Ishikawa (cell line): ENCODE data around the gene KCNAB2.

Source experiments
- CEBPB ChIP-seq: IDR thresholded peaks from 2 replicates; pipeline ENCODE4 v1.6.1; 2012
- CREB1 ChIP-seq: IDR thresholded peaks from 2 replicates; pipeline ENCODE4 v1.6.1; 2012; ENCODE audit warnings: low read depth
- EGR1 ChIP-seq: IDR thresholded peaks from 2 replicates; pipeline ENCODE4 v1.6.1; 2012
- EP300 ChIP-seq: IDR thresholded peaks from 2 replicates; pipeline ENCODE4 v1.6.1; 2012; ENCODE audit warnings: borderline replicate concordance
- FOXM1 ChIP-seq: IDR thresholded peaks from 2 replicates; pipeline ENCODE4 v1.6.1; 2012; ENCODE audit warnings: low read depth, borderline replicate concordance
- NFIC ChIP-seq: IDR thresholded peaks from 2 replicates; pipeline ENCODE4 v1.6.1; 2012
- RAD21 ChIP-seq: IDR thresholded peaks from 2 replicates; pipeline ENCODE4 v1.6.1; 2012; ENCODE audit warnings: low read depth
- REST ChIP-seq: IDR thresholded peaks from 2 replicates; pipeline ENCODE4 v1.6.1; 2012; ENCODE audit warnings: low read depth, mild to moderate bottlenecking
- TAF1 ChIP-seq: IDR thresholded peaks from 2 replicates; pipeline ENCODE4 v1.6.1; 2012; ENCODE audit warnings: low read depth, mild to moderate bottlenecking
- TCF12 ChIP-seq: IDR thresholded peaks from 2 replicates; pipeline ENCODE4 v1.6.1; 2012; ENCODE audit warnings: low read depth
- TEAD4 ChIP-seq: IDR thresholded peaks from 2 replicates; pipeline ENCODE4 v1.6.1; 2012
- USF1 ChIP-seq: IDR thresholded peaks from 2 replicates; pipeline ENCODE4 v1.6.1; 2012
- YY1 ChIP-seq: IDR thresholded peaks from 2 replicates; pipeline ENCODE4 v1.6.1; 2012; ENCODE audit warnings: low read depth
- ZBTB7A ChIP-seq: IDR thresholded peaks from 2 replicates; pipeline ENCODE4 v1.6.1; 2012; ENCODE audit warnings: low read depth
- TF ChIP-seq, protein P1 (sequence below): IDR thresholded peaks from 2 replicates; pipeline ENCODE4 v1.6.1; 2012

The KCNAB2 gene

GRCh38 chr1:6107409-6108356 lies 62.0 kb downstream of the KCNAB2 start:
- TF ChIP-seq FOXM1 = no peak
- TF ChIP-seq CREB1 = no peak
- no peak for TF ChIP-seq TCF12
- TF ChIP-seq, protein P1, sequence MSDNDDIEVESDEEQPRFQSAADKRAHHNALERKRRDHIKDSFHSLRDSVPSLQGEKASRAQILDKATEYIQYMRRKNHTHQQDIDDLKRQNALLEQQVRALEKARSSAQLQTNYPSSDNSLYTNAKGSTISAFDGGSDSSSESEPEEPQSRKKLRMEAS = no peak
- TF ChIP-seq EGR1 = no peak
- TF ChIP-seq YY1 = no peak
- no peak for TF ChIP-seq TAF1
- TF ChIP-seq RAD21 = no peak
- TF ChIP-seq REST = no peak

GRCh38 chr1:6108476-6108875 lies 62.8 kb downstream of the KCNAB2 start:
- no peak for TF ChIP-seq TCF12
- TF ChIP-seq, protein P1 = no peak
- no peak for TF ChIP-seq RAD21
- TF ChIP-seq FOXM1 = no peak
- TF ChIP-seq ZBTB7A = no peak
- no peak for TF ChIP-seq YY1
- no peak for TF ChIP-seq NFIC
- TF ChIP-seq EP300 = no peak
- no peak for TF ChIP-seq REST
- TF ChIP-seq CEBPB = no peak
- no peak for TF ChIP-seq EGR1

DNA sequence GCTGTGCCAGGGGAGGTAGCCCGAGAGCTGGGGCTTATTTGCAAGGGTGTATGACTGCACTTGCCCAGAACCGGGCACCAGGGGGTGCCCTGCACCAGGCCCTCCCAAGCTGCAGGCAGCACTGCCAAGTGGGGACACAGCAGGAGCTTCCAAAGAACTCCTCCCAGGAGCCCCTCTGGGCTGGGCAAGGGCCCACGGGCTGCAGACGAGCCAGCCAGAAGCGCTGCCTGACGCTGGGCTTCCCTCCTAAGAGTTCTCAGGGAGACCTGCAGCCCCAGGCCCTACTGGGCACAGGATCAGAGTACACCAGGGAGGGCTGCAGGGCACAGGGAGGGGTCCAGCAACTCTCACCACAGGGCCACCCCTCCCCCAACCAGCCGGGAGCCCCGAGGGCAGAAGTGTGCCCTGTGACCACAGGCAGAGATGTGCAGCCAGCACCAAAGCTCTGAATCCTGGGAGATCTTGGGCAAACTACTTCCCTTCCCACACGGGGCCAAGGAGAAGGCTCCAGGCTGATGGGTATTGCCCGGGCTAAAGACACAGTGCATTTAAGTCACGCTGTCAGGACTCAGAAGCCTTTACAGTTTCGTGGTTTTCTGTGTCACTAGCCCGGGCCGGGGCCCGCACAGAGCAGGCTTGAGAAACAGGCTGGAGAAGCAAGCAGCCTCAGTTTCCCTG lies 63.4 kb downstream of the KCNAB2 start:
- TF ChIP-seq, protein P1 = no peak
- TF ChIP-seq RAD21 = peak; percentile 78

- no peak for TF ChIP-seq CEBPB
- no peak for TF ChIP-seq REST
- TF ChIP-seq FOXM1 = no peak
- no peak for TF ChIP-seq TAF1
- no peak for TF ChIP-seq TEAD4
- no peak for TF ChIP-seq EGR1
- no peak for TF ChIP-seq NFIC
- TF ChIP-seq RAD21 = no peak
- TF ChIP-seq USF1 = no peak
- TF ChIP-seq ZBTB7A = no peak
- no peak for TF ChIP-seq EP300
- TF ChIP-seq YY1 = no peak
Observed at GRCh38 chr1:6109688-6110087, 64.0 kb downstream of the KCNAB2 start.
